GM19035 (cell line): Measurements from ENCODE around the gene MATR3.
"Not testable (repeated sequence)": the region's sequence is repeated elsewhere in the genome, so short reads cannot be mapped to it uniquely, and the experiment has no call there.

Experiments
- ATAC-seq: cut with Tn5 transposase; IDR thresholded peaks from one replicate; pipeline ENCODE4 v1.9.1; 2021; ENCODE audit not compliant: unreplicated experiment

MATR3 gene

GRCh38 chr5:139295346-139296057 lies 2.0 kb downstream of the MATR3 start:
- no peak for ATAC-seq

GRCh38 chr5:139296198-139296597 lies 2.7 kb downstream of the MATR3 start:
- no peak for ATAC-seq

GRCh38 chr5:139296862-139297326 lies 3.4 kb downstream of the MATR3 start:
- no peak for ATAC-seq

- no peak for ATAC-seq
Observed at GRCh38 chr5:139297439-139298133, 4.0 kb downstream of the MATR3 start.

GRCh38 chr5:139298242-139298641 lies 4.7 kb downstream of the MATR3 start:
- no peak for ATAC-seq

- ATAC-seq: no peak
Observed at GRCh38 chr5:139299486-139299885, 5.9 kb downstream of the MATR3 start.

- ATAC-seq: no peak
Observed at GRCh38 chr5:139301808-139302499, 8.4 kb downstream of the MATR3 start.

- ATAC-seq: no peak
Observed at GRCh38 chr5:139304391-139305324, 11.1 kb downstream of the MATR3 start.

GRCh38 chr5:139306197-139306596 lies 12.7 kb downstream of the MATR3 start:
- ATAC-seq: no peak

GRCh38 chr5:139306628-139307379 lies 13.3 kb downstream of the MATR3 start:
- ATAC-seq: no peak

- no peak for ATAC-seq
Observed at GRCh38 chr5:139308797-139309196, 15.3 kb downstream of the MATR3 start.

- not testable (repeated sequence) for ATAC-seq
Observed at GRCh38 chr5:139310715-139311186, 17.2 kb downstream of the MATR3 start.

GRCh38 chr5:139312075-139312474 lies 18.5 kb downstream of the MATR3 start:
- ATAC-seq: no peak

- no peak for ATAC-seq
Observed at GRCh38 chr5:139314276-139314675, 20.7 kb downstream of the MATR3 start.

- no peak for ATAC-seq
Observed at GRCh38 chr5:139315056-139315615, 21.6 kb downstream of the MATR3 start.

GRCh38 chr5:139335811-139336210 lies 42.3 kb downstream of the MATR3 start:
- ATAC-seq: no peak

GRCh38 chr5:139340051-139340450 lies 46.5 kb downstream of the MATR3 start:
- ATAC-seq: no peak

GRCh38 chr5:139341187-139341688 lies 47.7 kb downstream of the MATR3 start:
- ATAC-seq: no peak

GRCh38 chr5:139341689-139342422 lies 48.3 kb downstream of the MATR3 start, which contains the start of gene PAIP2:
Gene PAIP2, plus strand, starts transcription at chr5:139341854. Its CDS starts 21,931 bp downstream, at chr5:139363785.
- peak; percentile 93 for ATAC-seq
